Left ventricle myocardium inferior (tissue), 1 donor: Measurements from ENCODE around the gene RASL11B. TPM values are rescaled to one million over a fixed set of nuclear protein-coding genes. Genes with fewer than 3 reads are reported as not detected.
A peak's percentile ranks its signal among the peaks of the same experiment; 100 is the strongest.

Experiments used
- DNase-seq: peaks from one replicate; pipeline ENCODE4 v3.0.0-alpha.2; 2020
- H3K27ac ChIP-seq: fragments of 200-600 bp; replicated peaks from 2 replicates; pipeline ENCODE4 v1.8.0; 2021
- H3K27me3 ChIP-seq: fragments of 200-600 bp; 2 replicates; pipeline ENCODE4 v1.8.0; 2021; ENCODE audit warnings: low read depth
- H3K36me3 ChIP-seq: fragments of 200-600 bp; 2 replicates; pipeline ENCODE4 v1.8.0; 2021
- H3K4me1 ChIP-seq: fragments of 200-600 bp; 2 replicates; pipeline ENCODE4 v1.8.0; 2021
- H3K4me3 ChIP-seq: fragments of 200-600 bp; 2 replicates; pipeline ENCODE4 v1.8.0; 2021; ENCODE audit warnings: mild to moderate bottlenecking, moderate library complexity
- H3K9me3 ChIP-seq: fragments of 200-600 bp; replicated peaks from 2 replicates; pipeline ENCODE4 v1.8.0; 2021
- intact Hi-C: fragments of 100-400 bp; cut with micrococcal nuclease; formaldehyde crosslinking; loops from one replicate; pipeline ENCODE4 v1.11.0; 2022
- total RNA-seq: library from RNA; stranded (reverse); fragmentation: NEBNext Ultra II Directional; extraction: Animal tissue kit (Norgen Biotek cat#: 25700); gene quantifications from one replicate; pipeline ENCODE4 v1.2.1, GENCODE V29; 2021
- TF ChIP-seq, protein P1 (sequence below): fragments of 200-600 bp; IDR thresholded peaks from 2 replicates; pipeline ENCODE4 v1.8.0; 2021; ENCODE audit warnings: antibody characterized with exemption, mild to moderate bottlenecking, borderline replicate concordance
- donor health status: DM: no; HTN: yes; CAD: no; lungs with severe emphysema.

Gene RASL11B
- total RNA-seq, 1 donor from 2014 or later: 8.7 TPM

- peaks cover 69% of the 10 kb centered on the region for H3K4me1 ChIP-seq
- peaks cover 4% of the 10 kb centered on the region for H3K9me3 ChIP-seq
- peak overlapping the region; percentile 86 for H3K4me3 ChIP-seq
- H3K27ac ChIP-seq: peak overlapping the region; percentile 84
- H3K36me3 ChIP-seq: no peaks in the 10 kb centered on the region
- TF ChIP-seq, protein P1, sequence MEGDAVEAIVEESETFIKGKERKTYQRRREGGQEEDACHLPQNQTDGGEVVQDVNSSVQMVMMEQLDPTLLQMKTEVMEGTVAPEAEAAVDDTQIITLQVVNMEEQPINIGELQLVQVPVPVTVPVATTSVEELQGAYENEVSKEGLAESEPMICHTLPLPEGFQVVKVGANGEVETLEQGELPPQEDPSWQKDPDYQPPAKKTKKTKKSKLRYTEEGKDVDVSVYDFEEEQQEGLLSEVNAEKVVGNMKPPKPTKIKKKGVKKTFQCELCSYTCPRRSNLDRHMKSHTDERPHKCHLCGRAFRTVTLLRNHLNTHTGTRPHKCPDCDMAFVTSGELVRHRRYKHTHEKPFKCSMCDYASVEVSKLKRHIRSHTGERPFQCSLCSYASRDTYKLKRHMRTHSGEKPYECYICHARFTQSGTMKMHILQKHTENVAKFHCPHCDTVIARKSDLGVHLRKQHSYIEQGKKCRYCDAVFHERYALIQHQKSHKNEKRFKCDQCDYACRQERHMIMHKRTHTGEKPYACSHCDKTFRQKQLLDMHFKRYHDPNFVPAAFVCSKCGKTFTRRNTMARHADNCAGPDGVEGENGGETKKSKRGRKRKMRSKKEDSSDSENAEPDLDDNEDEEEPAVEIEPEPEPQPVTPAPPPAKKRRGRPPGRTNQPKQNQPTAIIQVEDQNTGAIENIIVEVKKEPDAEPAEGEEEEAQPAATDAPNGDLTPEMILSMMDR: no peak
- DNase-seq: no peak
- intact Hi-C loops: loop anchor here (10.0 kb wide), 1 partner anchor 139 kb away; no protein-coding TSS in a partner anchor
- peaks cover 4% of the 10 kb centered on the region for H3K27me3 ChIP-seq
These were observed 1.2 kb downstream of the RASL11B start for GRCh38 chr4:52863324-52863723.

DNA sequence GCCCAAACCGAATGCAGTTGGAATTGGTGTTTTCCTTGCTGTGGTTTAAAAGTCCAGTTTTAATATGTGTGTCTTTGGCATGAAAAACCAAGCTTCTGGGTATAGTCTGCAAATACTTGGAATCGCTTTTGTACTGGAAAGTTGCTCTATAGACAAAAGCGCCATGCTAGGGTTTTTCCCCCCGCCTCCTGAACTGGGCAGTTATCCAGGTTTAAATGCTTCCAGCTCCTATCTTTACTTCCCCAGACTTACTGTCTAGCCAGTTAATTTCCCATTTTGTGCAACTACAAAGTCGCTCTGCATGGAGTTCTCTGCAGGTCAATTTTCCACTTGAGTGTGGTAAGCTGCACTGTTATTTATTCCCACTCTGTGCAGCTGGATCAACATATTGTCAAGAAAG, 2.7 kb downstream of the RASL11B start:
- H3K36me3 ChIP-seq: no peaks in the 10 kb centered on the region
- peaks cover 83% of the 10 kb centered on the region for H3K4me1 ChIP-seq
- no peak for DNase-seq
- peak overlapping the region; percentile 58 for H3K27ac ChIP-seq
- peak overlapping the region; percentile 86 for H3K4me3 ChIP-seq
- intact Hi-C loops: loop anchor here (10.0 kb wide), 1 partner anchor 140 kb away; no protein-coding TSS in a partner anchor
- no peaks in the 10 kb centered on the region for H3K9me3 ChIP-seq
- peaks cover 4% of the 10 kb centered on the region for H3K27me3 ChIP-seq
- TF ChIP-seq, protein P1: no peak

GRCh38 chr4:52865300-52865699, 3.2 kb downstream of the RASL11B start:
- peak overlapping the region; percentile 58 for H3K27ac ChIP-seq
- TF ChIP-seq, protein P1: no peak
- H3K4me1 ChIP-seq: peaks cover 88% of the 10 kb centered on the region
- intact Hi-C loops: loop anchor here (10.0 kb wide), 1 partner anchor 140 kb away; no protein-coding TSS in a partner anchor
- DNase-seq: no peak
- peak overlapping the region; percentile 86 for H3K4me3 ChIP-seq
- H3K36me3 ChIP-seq: no peaks in the 10 kb centered on the region
- H3K9me3 ChIP-seq: no peaks in the 10 kb centered on the region
- H3K27me3 ChIP-seq: peaks cover 4% of the 10 kb centered on the region

- intact Hi-C loops: loop anchor here (10.0 kb wide), 1 partner anchor 142 kb away; no protein-coding TSS in a partner anchor
- TF ChIP-seq, protein P1: no peak
- Histone ChIP-seq H3K36me3 (no peaks in the 10 kb centered on the region), H3K9me3 (no peaks in the 10 kb centered on the region), H3K4me3 (no peak overlapping the region), H3K27me3 (peaks cover 4% of the 10 kb centered on the region), H3K27ac (no peak overlapping the region), H3K4me1 (peaks cover 90% of the 10 kb centered on the region)
- DNase-seq: no peak
These were observed 4.6 kb downstream of the RASL11B start for GRCh38 chr4:52866734-52867133.

- Histone ChIP-seq H3K27me3 (peaks cover 4% of the 10 kb centered on the region), H3K36me3 (no peaks in the 10 kb centered on the region), H3K9me3 (no peaks in the 10 kb centered on the region), H3K4me1 (peaks cover 88% of the 10 kb centered on the region), H3K27ac (peak overlapping the region; percentile 65), H3K4me3 (no peak overlapping the region)
- intact Hi-C loops: loop anchor here (10.0 kb wide), 1 partner anchor 142 kb away; no protein-coding TSS in a partner anchor
- TF ChIP-seq, protein P1: no peak
- no peak for DNase-seq
These were observed 5.0 kb downstream of the RASL11B start for GRCh38 chr4:52867163-52867562.
